HG02884 (cell line): ENCODE results near the gene ATP6V1G1.

Experiments
- ATAC-seq: cut with Tn5 transposase; IDR thresholded peaks from one replicate; pipeline ENCODE4 v1.9.1; 2021; ENCODE audit warnings: mild to moderate bottlenecking, moderate library complexity; ENCODE audit not compliant: unreplicated experiment

ATP6V1G1 gene

DNA sequence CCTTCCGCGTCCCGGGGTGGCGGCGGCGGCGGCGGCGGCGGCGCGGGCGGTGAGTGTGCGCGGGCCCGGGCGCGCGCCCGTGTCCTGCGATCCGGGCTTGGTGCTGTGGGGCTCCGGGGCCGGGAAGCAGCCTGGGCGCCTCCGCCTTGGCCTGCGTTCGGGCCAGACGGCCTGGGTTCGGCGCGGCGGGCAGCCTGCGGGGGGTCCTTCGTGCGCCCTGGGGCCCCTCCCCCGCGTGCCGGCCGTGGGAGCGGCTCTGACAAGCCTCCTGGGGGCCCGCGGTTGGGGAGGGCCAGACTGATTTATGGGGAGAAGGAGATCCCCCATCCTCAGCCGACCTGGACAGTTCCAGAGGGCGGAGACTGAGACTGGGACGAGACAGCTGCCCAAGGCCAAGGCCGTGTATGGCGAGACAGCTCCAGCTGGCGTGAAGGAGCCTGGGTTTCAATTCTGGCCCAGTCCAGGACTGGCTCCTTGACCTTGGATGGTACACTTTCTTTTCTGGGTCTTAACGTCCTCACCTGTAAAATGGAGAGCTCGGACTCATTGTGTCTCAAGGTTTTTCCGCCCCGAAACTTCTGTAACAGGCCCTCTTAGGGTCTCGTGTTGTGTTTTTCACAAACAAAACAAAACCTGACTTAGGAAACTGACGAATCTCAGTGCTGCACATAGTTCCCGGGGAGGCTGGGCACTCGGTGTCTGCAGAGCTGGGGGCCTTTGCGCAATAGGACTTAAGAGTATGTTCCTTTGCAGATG is 24.1 kb downstream of the ATP6V1G1 start:
- peak; percentile 32 for ATAC-seq

DNA sequence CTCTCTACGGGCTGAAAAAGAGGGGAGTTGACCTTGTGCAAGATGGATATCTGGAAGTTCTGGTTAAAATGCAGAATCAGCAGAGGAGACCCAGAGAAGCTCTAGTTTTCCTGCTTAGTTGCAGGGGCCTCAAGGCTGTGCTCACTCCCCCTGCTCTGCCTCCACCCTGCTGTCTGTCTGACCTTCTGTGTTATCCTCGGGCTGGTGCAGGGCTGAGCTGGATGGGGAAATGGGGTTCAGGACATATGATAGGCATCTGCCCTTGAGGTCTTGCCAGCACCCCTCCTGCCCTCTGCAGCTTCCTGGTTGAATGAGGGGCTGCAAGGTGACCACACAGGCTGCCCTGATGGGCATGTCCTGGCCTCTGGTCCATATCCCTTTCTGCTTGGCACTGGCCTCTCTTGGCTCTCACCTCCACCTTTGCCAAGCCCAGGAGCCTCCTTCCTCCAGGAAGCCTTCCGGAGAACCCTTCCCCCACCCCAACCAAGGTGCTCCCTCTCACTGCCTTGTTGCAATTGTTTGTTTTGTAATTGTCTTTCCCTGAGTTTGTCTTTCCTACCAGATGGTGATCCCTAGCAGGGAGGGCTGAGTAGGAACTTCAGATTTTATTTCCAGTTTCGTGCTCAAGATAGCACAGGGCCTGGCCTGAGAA is 24.8 kb downstream of the ATP6V1G1 start:
- no peak for ATAC-seq

DNA sequence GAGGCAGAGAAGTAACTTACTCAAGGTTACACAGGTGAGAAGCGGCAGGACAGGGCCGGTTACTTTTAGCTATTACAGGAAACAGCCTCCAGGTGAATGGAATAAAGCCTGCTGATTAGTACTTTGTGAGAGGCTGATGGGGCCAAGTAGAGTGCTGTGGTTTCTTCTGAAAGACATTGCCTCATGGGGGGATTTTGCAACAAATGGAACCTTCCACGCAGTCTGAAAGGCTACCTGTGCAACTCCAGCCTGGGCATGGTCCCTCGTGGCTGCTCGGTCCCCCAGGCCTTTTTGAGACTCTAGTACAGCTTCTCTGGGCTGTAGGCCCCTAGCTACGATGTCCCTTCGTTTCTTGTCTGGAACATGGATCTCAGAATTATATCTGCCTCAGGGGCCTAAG is 25.5 kb downstream of the ATP6V1G1 start:
- ATAC-seq: no peak

DNA sequence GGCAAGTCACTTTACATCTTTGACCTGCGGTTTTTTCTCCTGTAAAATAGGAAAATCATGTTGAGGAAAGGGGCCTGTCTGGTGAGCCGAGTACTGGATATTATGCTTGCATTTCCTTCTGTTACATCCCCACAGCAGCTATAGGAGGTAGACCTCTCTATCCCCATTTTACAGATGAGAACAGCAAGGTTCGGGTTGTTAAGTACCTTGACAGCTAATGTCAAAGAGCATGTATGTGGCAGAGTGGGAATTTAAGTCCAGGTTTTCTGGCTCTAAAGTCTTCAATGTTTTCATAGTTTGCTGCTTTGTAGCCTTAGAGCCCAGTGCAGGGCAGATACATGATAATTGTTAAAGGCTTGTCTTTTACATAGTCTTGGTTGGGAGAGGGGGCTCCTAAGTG is 26.4 kb downstream of the ATP6V1G1 start:
- no peak for ATAC-seq

DNA sequence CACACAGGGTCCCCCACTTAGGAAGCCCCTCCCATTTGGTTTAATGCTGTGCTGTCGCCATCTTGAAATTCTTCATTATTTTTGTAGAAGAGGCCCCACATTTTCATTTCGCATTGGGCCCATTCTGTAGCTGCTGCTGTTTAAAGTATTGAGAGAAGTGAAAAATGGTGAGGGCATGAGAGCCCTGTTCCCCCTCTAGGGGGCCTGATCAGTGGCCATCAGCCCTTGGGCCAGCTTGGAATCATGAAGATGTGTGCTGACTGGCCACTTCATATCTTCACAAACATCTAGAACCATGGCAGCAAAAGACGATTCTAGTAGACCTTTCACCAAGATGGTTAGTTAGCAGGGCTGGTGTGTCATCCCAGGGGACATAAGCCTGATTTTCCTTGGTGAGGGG is 26.8 kb downstream of the ATP6V1G1 start:
- ATAC-seq: no peak

DNA sequence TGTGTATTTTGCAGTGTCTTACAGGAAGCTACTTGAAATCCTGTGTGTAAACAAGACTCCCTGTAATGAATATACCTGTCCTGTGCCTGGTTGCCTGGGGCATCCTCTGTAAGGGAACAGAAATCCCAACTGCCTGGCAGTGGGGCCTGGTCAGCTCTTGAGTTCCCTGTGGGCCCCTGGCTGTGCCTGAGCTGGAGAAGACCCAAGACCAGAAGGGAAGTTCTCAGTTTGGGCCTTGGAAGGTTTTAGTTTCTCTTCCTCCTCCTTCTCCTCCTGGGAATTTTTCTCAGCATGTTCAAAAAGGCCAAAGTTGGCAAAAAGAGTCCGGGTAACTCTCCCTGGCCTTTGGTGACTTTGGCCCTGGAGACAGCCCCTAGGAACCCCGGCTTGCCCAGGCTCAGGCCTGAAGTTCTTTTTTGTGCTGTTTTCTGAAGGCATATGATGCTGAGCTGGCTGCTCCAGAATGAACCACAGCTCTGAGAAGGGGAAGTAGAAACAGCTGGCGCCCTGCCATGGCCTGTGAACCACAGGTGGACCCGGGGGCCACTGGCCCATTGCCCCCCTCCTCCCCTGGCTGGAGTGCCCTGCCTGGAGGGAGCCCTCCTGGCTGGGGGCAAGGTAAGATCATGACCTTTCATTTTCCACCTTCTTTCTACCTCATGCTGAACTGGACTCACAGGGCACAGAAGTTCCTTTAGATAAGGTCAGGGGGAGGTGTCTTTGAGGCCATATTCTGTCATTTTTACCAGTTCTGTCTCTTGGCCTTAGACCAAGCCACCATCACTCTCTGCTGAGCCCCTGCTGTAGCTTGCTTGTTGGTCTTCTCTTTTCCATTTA is 29.3 kb downstream of the ATP6V1G1 start:
- ATAC-seq: peak; percentile 62

DNA sequence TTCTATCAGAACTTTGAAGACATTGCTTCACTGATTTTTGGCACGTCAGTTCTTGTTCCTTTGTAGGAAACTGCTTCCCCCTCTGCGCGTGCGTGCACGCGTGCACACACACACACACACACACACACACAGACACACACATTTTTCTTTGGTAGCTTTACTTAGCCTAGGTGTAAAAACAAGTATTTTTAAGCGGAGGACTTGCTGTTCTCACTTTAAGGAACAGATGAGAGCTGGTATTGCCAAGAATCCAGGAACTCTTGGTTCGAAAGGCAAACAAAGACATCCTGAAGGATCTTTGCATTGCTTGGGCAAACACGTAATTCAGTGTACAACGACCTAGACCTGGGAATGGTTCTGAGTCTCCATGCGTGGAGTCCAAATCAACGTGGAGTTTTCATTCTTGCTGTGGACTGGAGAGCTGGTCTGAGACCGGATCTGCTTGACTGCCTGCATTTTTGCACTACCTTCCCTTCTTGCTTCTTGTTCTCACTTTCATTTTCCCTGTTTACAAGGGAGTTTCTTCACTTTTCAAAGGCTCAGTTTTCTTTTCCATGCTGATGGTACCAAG is 31.7 kb downstream of the ATP6V1G1 start:
- ATAC-seq: peak; percentile 46

DNA sequence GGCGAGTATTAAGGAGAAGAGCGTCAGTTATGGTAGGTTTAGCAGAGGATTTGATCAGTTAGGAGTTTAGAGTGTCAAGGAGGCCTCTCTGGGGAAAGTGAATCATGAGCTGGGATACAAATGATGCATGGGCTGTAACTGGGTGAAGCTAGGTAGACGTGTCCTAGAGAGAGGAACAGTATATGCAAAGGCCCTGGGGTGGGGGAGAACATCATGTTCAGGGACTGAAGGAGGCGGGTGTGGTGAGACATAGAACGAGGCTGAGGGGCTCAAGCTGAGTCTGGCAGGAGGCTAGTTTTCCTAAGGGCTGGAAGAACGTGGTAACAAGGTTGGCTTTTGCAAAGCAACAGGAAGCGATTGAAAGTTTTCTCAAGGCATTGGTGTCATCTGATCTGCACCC is 34.0 kb downstream of the ATP6V1G1 start:
- no peak for ATAC-seq

DNA sequence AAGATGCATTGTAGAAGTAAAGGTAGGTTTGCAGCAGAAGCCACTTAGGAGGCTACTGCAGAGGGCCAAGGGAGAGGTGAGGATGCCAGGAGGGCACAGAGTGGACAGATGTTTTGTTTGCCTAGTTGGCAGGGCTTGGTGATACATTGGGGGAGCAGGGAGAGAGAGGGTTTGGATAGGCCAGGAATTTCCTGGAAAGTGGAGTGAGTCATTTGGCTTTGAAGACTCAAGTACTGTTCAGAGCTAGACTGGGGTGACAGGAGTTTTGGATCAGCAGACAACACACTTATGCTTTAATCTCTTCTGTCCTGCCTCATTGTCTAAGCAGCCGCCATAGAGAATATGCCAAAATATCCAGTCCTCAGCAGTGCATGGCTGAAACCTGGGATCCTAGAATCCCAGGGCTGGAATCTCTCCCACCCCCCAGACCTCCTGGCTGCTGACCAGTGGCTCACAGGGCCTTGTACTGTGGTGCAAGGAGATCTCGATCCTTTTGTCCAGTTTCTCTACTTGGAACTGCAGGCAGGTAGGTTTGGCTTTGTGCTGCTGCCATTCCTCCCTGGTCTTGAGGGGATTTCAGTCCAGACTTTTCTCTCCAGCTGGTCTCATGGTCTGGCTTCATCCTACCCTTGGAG is 34.5 kb downstream of the ATP6V1G1 start:
- ATAC-seq: no peak

DNA sequence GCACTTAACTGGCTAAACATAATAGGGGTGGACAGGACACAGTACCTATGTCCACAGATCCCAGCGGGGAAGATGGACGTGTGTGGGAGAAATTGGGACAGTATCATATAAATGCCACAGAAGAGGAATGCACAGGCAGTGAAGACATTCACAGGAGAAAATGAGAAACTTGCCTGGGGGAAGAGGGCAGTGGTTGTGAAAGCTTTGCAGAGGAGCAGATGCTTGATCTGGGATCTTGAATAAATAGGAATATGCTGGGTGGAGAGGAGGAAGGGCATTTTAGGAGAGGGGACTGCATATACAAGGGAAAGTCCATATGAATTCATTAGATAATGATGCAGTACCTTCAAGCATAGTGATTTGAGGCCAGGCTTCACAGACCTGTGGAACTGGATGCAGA is 37.1 kb downstream of the ATP6V1G1 start:
- no peak for ATAC-seq

DNA sequence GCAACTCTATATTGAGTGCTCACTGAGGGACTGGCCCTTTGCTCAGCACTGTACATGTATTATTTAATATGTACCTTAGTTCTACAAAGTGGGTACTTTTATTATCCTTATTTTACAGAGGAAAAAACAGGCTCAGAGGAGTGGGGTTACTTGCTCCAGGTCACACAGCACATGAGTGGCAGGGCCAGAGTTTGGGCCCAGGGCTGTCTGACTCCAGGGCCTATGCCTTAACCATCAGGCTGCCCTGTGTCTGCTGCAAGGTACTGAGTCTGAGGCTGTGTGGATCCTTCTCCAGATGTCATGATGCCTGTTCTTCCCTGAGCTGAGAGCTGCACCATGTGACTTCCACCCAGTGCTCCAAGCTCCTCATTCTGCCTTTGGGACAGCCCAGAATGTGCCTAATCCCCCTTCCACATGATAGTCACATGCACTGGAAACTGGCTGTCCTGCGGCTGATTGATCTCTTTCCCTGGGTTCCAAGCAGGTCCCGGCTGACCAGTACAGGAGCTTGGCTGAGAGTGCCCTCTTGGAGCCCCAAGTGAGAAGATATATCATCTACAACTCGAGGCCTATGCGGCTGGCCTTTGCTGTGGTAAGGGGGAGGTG is 38.9 kb downstream of the ATP6V1G1 start:
- no peak for ATAC-seq

DNA sequence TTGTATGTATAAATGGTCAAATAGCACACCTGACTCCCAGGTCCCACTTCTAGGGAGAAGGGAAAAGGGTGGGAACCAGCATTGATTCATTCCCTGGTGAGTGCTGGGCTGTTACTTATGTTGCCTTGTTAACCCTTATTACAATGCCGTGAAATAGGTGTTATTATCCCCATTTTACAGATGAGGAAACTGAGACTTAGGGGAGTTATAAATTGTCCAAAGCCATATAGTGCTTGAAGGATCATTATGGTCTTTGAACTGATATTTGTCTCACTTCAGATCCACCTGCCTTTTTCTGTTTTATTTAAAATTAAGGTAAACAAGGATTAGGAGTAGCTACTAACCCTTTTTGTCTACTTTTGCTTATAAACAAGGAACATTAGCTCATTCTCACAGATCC is 40.0 kb downstream of the ATP6V1G1 start:
- ATAC-seq: no peak

DNA sequence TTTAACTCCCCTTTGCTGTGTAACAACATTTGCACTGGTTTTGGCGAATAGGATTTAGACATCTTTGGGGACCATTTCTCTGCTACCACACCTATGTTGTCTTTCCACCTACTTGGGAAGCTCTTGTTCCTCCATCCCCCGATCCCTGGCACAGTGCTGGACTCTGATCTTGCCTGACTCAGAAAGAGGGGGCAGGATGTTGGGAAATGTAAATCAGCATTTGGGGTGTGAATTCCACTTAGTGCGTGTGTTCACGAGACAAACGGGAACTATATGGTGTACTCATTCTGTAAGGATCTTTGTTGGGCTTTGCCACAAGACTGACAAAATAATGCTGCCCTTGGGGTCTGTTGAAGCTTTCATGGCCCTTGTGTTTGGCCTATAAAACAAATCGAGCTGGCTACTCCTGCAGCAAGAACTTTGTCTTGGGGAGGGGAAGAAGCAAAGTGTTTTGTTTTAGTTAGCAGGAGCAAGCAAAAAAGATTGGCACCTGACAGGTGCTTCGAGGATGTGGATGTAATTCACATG is 42.1 kb downstream of the ATP6V1G1 start:
- no peak for ATAC-seq

DNA sequence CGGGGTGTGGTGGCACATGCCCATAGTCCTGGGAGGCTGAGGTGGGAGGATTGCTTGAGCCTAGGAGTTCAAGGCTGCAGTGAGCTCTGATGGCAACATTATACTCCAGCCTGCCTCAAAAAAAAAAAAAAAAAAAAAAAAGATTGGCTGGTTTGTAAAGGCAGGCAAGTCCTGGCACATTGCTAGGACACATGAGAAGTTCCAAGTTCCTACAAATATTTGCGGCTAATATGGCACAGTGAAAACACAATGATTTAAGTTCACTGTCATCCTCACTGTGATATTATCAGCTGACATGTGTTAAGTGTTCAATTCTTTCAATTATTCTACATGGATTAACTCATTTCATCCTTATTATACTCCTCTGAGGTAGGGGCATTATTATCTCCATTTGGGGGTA is 43.6 kb downstream of the ATP6V1G1 start:
- no peak for ATAC-seq

DNA sequence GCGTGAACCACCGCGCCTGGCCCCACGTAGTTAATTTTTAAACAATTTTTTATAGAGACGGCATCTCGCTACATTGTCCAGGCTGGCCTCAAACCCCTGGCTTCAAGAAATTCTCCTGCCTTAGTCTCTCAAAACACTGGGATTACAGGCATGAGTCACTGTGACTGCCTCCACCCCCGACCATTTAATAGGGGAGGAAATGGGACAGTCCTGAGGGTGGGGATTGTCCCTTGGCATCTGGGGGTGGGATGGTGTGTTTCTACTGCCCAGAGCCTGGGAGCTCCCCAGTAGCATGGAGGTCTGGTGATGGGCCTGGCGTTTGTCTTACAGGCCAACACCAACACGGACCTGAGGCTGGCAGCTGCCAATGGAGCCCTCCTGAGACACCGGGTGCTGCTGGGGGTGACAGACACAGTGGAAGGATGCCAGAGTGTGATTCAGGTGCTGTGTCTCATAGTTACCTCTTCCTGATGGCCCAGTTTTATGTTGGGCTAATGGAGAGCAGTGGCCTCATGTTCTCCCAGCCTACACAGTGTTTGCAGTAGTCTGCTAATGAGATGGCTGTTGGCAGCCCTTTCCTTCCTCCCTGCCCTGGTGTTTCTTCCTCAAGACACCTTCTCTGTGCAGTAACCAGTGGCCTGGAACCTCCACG is 46.0 kb downstream of the ATP6V1G1 start:
- no peak for ATAC-seq

DNA sequence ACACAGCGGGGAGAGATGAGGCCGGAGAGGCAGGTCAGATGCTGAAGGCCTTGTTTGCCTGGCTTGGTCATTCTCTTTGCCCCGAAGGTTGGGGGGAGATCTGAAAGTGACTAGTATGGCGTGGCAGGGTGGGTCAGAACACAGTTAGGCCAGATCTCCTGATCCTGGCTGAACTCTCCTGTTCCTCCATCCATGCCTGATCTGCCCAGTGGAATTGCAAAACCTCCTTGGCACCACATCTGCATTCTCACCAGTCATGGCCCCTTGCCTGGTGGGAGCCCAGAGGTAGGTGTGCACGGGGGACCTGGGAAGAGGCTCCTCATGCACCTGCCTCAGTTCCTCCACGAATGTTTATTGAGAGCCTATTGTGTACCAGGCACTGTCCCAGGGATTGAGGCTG is 46.8 kb downstream of the ATP6V1G1 start:
- no peak for ATAC-seq

DNA sequence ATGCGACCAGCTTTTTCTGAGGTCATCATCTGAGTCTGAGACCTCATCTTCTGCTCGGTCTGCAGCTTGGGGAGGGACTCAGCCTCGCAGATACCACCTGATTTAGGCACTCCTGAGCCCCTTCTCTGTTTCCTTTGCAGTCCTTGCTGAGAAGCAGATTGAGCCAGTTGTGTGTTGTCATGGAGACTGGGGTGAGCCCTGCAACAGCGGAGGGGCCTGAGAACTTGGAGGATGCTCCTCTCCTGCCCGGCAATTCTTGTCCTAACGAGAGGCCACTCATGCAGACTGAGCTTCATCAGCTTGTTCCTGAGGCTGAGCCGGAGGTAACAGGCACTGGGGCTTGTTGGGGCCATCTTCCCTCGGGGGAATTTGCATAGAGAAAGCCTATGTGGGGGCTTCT is 50.8 kb downstream of the ATP6V1G1 start:
- ATAC-seq: no peak

DNA sequence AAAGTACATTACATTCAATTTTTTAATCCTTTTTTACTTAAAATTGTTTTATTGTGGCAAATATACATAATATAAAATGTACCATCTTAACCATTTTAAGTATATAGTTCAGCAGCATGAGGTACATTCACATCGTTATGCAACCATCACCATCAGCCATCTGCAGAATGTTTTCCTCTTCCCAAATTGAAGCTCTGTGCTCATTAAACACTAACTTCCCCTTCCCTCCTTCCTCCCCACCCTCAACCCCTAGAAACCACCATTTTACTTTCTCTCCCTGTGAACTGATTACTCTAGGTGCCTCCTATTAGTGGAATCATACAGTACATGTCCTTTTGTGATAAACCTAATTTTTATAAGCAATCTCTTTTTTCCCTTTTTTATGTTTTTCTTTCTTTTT is 54.4 kb downstream of the ATP6V1G1 start:
- ATAC-seq: no peak

DNA sequence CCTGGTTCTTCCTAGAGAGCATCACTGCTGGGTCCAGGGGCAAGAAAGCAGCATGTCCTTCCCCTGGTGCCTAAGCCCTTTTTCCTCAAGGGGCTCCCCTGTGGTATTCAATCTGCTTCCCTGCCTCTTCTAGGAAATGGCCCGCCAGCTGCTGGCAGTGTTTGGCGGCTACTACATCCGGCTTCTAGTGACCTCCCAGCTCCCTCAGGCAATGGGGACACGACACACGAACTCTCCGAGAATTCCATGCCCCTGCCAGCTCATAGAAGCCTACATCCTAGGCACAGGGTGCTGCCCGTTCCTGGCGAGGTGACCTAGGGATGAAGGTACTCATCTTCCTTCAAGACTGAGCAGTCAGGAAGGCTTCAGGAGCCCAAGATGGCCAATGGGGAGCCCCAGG is 55.4 kb downstream of the ATP6V1G1 start:
- ATAC-seq: no peak

DNA sequence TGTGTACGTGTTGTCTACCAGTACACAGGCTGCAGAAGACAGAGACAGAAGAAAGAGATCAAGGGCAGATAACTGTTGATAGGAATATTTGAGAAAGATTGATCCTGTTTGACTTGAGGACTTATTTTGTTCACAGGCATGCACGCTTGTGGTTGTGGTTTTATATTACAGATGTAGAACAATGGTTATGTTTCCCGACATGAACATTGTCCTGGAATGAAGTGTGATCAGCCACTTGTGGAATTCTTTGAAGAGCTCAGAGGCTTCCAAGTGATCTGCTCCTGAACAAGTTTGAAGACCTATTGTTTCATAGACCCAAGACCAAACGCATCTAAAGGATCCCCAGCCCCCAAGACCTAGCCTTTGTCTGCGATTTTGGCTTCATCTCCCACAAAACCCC is 56.3 kb downstream of the ATP6V1G1 start:
- no peak for ATAC-seq
